ENCODE measurements around the gene ZYX.
"Not testable (repeated sequence)": the region's sequence is repeated elsewhere in the genome, so short reads cannot be mapped to it uniquely, and the experiment has no call there.

Gene ZYX

GRCh38 chr7:143399642-143400041 lies 18.5 kb downstream of the ZYX start:
- no peak for DNase-seq

DNA sequence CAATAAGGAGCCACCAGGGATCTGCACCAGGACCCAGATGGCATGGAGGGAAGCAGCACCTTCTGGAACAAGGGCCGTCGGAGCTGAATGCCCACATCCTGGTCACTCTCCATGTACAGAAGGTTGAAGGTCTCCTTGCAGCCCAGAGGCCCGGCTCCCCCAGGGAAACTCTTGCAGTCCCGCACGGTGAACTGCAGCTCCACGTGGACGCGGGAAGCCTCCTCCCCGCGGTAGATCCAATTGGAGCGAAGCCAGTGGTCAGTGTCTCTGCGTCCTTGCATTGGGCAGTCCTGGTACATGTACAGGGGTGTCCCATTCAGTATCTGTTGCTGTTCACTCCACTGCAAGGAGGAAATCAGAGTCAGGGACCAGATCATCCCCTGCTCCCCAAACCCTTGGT lies 20.1 kb downstream of the ZYX start:
- DNase-seq = no peak

GRCh38 chr7:143402233-143402632 lies 21.1 kb downstream of the ZYX start:
- DNase-seq = not testable (repeated sequence)

DNA sequence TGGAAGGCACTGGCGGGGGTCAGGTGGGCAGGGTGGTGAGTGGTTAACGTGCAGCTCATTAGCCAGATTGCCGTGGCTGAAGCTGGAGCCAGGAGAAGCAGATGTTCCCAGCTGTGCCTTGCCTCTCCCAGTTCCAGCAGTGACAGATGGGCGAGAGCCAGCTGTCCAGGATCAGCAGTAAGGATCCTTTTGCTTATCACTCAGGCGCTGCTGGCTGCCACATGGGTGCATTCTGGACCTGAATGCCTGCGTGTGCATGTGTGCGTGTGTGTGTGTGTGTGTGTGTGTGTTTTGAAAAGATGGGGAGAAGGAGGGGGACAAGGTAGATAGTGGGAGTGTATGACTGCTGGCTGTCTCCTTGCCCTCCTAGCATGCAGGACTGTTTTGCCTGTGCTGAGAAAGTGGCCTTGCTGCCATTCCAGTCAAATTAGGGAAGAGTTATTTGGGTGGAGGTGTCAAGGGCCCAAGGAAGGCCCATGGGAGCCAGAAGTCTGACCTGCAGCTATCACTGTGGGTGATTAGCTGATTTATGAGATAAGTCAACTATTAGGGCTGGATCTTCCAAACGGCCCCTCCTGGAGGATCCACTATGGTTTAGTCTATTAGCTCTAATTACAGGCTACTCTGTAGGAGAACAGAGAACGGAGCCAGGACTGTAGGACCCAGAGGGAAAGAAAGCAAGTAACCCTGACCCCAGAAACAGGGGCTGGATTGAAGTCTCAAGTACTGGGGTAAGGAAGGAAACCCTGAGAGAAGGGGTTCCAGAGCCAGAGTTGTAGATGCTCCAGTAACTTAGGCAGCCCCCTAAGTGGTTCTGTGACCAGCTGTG lies 24.2 kb downstream of the ZYX start:
- DNase-seq = no peak

DNA sequence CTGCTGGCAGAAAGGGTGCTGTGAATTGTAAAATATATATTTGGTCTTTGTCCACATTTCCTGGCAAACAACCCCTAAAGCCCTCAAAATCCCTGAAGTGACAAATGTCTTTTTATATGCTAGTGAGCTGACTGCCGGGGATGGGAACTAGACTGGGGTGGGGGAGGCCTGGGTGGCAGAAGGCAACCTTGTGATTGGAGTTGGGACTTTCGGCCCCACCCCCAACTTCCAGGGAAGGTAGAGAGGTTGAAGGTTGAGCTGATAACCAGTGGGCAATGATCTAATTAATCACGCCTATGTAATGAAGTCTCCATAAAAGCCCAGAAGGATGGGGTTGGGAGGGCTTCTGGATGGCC lies 24.8 kb downstream of the ZYX start:
- DNase-seq = no peak

DNA sequence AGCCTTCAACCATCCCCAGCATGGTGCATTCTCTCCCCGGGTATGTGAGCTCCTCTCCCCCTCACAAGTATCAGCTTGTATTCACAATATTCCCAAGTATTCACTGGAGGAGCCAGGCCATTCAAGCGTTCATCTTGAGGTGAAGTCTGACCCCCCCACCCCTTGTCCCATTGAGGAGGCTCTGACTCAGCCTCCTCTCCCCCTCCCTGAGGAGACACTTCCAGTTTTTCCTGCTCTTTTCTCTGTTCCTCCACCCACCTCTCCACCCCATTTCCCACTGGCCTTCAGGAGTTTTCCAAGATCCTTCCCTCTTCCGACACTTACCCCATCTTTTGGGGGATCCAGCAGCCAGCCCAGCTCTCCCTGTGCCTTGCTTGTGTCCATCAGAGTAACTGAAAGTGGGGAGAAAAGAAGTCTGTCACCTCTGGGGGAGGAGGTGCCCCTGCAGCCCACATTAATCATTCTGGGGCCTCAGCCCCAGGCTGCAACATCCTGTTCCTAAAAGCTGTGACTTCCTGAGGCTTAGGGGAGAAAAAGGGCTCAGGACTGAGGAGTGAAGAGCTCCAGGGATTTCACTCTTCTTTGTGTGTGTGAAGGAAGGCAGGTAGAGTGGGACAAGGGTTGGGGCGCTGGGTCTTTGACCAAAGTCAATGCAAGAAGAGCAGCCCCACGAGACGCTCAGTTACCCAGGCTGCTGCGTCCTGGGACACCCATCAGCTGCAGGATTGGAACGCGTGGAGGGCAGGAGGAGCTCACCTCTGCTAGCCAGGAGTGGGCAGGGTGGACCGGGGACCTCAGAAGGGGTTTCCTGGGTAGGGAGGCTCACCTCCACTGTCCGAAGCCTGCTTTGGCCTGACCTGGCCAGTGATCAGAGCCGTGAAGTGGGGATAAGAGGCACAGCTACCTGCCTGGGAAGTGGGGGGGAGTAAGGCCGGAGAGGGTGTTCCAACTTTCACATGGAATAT lies 26.4 kb downstream of the ZYX start:
- no peak for DNase-seq

DNA sequence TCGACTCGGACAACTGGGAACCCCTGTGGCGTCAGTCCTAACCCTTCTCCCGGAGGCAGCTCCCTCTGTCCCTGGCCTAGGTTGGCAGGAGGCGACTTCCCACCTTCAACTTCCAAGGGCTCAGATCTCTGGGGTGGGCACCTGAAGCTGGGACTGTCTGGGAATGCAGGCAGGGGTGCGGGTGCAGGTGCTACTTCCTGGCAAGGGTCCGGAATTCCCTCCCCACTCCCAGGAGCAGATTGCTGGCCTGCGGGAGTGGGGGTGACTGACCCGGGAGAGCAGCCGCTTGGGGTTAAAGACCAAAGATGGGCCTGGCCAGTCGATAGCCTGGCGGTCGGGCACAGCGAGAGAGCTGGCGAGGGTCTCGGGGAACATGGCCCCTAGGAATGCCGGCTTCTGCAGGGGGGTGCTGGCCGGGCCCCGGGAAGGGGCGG lies 27.1 kb downstream of the ZYX start:
- DNase-seq = no peak

- DNase-seq = no peak
Observed at GRCh38 chr7:143408686-143409561, 27.8 kb downstream of the ZYX start, which contains the start of gene EPHA1. EPHA1 (minus strand) TSS chr7:143408856; CDS start chr7:143408805, 51 bp downstream.

GRCh38 chr7:143410521-143411004 lies 29.4 kb downstream of the ZYX start:
- DNase-seq = no peak

DNA sequence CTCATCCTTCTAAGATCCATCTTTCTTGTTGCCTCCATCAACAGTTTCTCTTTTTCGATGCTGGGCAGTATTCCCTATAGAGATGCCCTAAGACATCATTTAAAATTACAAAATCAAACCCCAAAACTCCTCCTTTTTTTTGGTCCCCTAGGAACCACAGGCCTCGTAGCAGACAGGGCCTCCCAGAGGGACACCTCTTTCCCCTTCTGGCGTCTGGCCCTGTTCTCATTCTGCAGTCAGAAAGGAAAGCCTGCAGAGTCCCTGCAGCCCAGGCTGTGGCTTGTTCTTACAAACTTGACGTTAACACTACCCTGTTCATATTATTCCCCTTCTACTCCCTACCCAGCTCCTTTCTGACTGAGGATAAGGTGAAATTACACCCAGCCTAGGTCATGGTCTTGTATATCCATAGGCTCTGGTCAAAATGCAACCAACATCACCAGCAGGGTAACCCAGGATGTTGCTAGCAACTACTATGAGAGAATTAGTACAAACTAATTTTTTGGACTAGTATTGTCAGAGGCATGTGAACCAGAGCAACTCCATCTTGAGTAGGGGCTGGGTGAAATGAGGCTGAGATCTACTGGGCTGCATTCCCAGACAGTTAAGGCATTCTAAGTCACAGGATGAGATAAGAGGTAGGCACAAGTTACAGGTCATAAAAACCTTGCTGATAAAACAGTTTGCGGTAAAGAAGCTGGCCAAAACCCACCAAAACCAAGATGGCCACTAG lies 31.0 kb downstream of the ZYX start:
- DNase-seq = no peak

GRCh38 chr7:143413123-143413522 lies 32.0 kb downstream of the ZYX start:
- no peak for DNase-seq

DNA sequence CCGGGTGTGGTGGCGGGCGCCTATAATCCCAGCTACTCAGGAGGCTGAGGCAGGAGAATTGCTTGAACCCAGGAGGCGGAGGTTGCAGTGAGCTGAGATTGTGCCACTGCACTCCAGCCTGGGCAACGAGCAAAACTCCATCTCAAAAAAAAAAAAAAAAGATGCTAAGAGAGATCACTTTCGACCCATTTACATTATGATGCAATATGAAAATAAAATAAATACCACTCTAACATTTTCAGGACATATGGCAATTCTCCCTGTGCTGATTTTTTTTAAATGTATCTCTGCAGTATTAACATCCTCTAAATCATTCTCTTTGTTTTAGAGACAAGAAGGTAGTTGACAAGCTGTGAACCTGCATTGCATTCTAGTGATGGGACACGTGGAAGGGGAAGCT lies 34.1 kb downstream of the ZYX start:
- DNase-seq = not testable (repeated sequence)

DNA sequence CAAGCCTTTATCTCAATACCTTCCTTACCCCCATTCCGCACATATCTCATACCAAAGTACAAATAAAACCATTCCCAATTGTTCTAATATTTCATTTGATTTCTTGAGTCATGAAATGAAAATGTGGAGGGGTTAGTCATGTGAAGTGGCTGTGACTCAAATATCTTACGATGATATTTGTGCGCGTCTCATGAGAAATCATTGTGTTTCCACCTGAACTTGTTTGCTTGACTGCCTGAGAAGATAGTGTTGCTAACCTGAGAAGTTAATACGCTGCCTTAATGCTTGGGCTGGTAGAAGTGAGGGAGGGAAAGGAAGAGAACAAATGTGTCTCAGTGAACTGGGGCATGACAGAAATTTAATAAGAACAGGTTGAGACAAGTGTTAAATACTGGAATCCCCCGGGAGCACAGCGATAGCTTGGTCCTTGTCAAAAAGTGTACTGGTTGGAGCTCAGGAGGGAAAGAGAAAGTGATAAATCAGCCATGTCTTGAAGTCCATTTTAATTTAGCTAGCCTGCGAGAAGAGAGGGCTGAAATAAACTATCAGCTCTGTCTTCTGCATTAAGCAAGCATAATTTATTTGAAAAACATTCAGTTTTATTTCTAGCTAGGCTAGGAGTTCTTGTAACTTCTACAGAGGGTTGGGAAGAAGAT lies 34.7 kb downstream of the ZYX start:
- no peak for DNase-seq

DNA sequence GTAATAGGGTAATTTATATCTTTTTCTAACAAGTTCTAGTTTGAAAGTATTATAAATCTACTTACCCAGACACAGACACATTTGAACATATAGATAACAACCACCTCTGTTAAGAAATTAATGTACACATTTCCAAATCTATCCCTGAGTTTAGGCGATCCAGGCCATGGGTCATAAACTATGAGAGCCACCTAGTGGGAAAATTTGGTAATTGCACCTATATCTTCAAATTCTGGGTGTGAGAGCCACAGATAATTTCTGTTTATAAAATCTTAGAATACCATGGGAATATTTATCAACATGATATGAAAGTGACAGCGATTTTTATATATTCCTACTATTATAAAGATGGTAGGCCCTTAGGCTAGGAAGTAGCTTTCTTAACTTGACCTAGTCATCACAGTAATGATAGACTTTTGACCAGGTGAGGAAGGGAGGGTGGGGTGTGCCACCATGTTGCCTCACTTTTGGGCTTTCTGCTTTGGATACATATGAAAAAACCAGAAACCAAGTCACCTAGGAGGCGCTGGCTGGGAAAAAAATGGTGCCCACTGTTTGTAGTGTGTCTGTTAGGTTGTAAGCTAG lies 35.5 kb downstream of the ZYX start:
- DNase-seq = no peak

GRCh38 chr7:143417734-143418383 lies 36.7 kb downstream of the ZYX start:
- no peak for DNase-seq

GRCh38 chr7:143418681-143419458 lies 37.7 kb downstream of the ZYX start:
- DNase-seq = no peak

DNA sequence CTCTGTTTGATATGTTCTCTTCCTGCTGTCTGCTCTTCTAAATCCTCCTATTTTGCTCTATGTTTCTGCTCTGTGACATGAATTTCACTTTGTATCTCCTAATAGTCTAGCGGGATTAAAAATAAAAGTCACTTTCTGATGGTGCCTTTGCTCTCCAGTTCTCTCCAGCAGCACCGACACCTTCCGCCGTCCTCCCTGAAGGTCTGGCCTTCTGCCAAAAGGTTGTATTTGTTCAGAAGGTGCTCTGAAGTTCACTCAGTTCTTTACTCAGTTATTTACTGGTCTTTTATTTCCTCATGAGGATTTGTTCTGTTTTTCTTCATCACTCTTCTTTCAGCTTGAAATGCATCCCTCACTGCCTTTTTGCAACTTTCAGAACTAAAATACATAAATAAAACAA lies 38.7 kb downstream of the ZYX start:
- DNase-seq = no peak

GRCh38 chr7:143420624-143421023 lies 39.5 kb downstream of the ZYX start:
- not testable (repeated sequence) for DNase-seq

DNA sequence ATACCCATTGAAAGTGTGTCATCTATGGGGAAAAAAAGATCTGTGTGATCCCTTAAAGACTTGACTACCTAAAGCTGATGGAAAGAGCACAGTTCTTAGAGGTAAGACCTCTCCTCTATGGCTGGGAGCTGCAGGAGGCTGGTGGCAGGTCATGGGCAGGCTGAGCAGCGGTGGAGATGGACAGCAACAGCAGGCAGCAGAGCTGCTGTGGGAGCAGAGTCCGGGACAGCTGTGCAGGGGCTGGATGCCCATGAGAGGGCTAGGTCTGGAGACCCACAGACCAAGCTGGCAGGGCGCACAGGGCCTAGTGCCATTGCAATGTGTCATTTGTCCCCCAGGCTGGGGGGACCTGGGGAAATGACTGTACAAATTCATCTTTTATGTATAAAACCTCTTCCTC lies 40.9 kb downstream of the ZYX start:
- DNase-seq = no peak

DNA sequence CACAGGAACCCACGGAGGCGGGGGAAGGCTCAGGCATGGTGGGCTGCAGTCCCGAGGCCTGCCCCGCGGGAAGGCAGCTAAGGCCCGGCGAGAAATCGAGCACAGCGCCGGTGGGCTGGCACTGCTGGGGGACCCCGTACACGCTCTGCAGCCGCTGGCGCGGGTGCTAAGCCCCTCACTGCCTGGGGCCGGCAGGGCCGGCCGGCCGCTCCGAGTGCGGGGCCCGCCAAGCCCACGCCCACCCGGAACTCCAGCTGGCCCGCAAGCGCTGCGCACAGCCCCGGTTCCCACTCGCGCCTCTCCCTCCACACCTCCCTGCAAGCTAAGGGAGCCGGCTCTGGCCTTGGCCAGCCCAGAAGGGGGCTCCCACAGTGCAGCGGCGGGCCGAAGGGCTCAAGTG lies 43.3 kb downstream of the ZYX start:
- not testable (repeated sequence) for DNase-seq
